CD14-positive monocyte (primary cell): Measurements from ENCODE around the gene ADTRP. TPM values are rescaled to one million over a fixed set of nuclear protein-coding genes. Genes with fewer than 3 reads are reported as not detected.
A peak's percentile ranks its signal among the peaks of the same experiment; 100 is the strongest.

ENCODE experiments used
- DNase-seq, 3 donors: peaks; one replicate each; pipeline ENCODE4 v3.0.0-alpha.2; 2011 to 2022
- H2AFZ ChIP-seq: 2 replicates; pipeline ENCODE4 v1.6.0; 2012; ENCODE audit warnings: mild to moderate bottlenecking, low read depth, low read length, inconsistent platforms; ENCODE audit not compliant: insufficient read depth, poor library complexity, severe bottlenecking
- H3K27ac ChIP-seq, 2 donors: 1 replicate in 1 of 2; 2 replicates in 1 of 2; pipeline ENCODE4 v1.5.1; 2012 to 2013; ENCODE audit warnings: low read length in 2 of 2, control low read depth in 1 of 2, inconsistent platforms in 1 of 2, low read depth in 1 of 2, mild to moderate bottlenecking in 1 of 2
- H3K27me3 ChIP-seq, 2 donors: one replicate each; pipeline versions ENCODE4 v1.6.0 to v1.6.1; 2011 to 2013; ENCODE audit warnings: low read length in 2 of 2; ENCODE audit not compliant: control insufficient read depth in 2 of 2, insufficient read depth in 2 of 2
- H3K36me3 ChIP-seq, 2 donors: replicated peaks in 1 of 2; 1 replicate in 1 of 2; 2 replicates in 1 of 2; pipeline versions ENCODE4 v1.5.1 to v1.6.1; 2012 to 2013; ENCODE audit warnings: low read length in 2 of 2, control low read depth in 1 of 2, inconsistent platforms in 1 of 2, mild to moderate bottlenecking in 1 of 2; ENCODE audit not compliant: insufficient read depth in 2 of 2, control insufficient read depth in 1 of 2
- H3K4me1 ChIP-seq, 2 donors: 1 replicate in 1 of 2; 2 replicates in 1 of 2; pipeline versions ENCODE4 v1.5.1 to v1.6.1; 2012 to 2013; ENCODE audit warnings: low read length in 2 of 2, control low read depth in 1 of 2, inconsistent platforms in 1 of 2, mild to moderate bottlenecking in 1 of 2, moderate library complexity in 1 of 2; ENCODE audit not compliant: insufficient read depth in 2 of 2, control insufficient read depth in 1 of 2
- H3K4me2 ChIP-seq: replicated peaks from 2 replicates; pipeline ENCODE3; 2012; ENCODE audit warnings: low read length, moderate library complexity, mild to moderate bottlenecking; ENCODE audit not compliant: poor library complexity, severe bottlenecking; ENCODE audit errors: extremely low read depth
- H3K4me3 ChIP-seq, 3 experiments: fragments of 200-600 bp in 1 of 3; sonication (generic) in 1 of 3; replicated peaks in 1 of 3; 1 replicate in 2 of 3; 2 replicates in 1 of 3; pipeline ENCODE4 v1.5.1; 2011 to 2013; ENCODE audit warnings: low read length in 3 of 3, mild to moderate bottlenecking in 3 of 3, control low read depth in 2 of 3, low read depth in 2 of 3, inconsistent platforms in 1 of 3, moderate library complexity in 1 of 3
- H3K79me2 ChIP-seq: 2 replicates; pipeline ENCODE4 v1.6.0; 2012; ENCODE audit warnings: mild to moderate bottlenecking, control low read depth, inconsistent platforms, low read length, moderate library complexity; ENCODE audit not compliant: insufficient read depth
- H3K9ac ChIP-seq: 2 replicates; pipeline ENCODE4 v1.6.0; 2017; ENCODE audit warnings: low read length, mild to moderate bottlenecking; ENCODE audit not compliant: insufficient read depth, poor library complexity, severe bottlenecking
- H3K9me3 ChIP-seq, 2 donors: replicated peaks in 1 of 2; 1 replicate in 1 of 2; 2 replicates in 1 of 2; pipeline versions ENCODE4 v1.5.1 to v1.6.1; 2012 to 2013; ENCODE audit warnings: low read length in 2 of 2, control low read depth in 1 of 2; ENCODE audit not compliant: control insufficient read depth in 1 of 2, insufficient read depth in 1 of 2
- H4K20me1 ChIP-seq: 2 replicates; pipeline ENCODE4 v1.6.0; 2012; ENCODE audit warnings: mild to moderate bottlenecking, low read length, control low read depth, moderate library complexity; ENCODE audit not compliant: insufficient read depth
- H3K27ac Mint-ChIP-seq, 7 donors: one replicate each; pipeline ENCODE4 v1.8.0; 2020; ENCODE audit warnings: mild to moderate bottlenecking in 7 of 7, mixed read lengths in 7 of 7, moderate library complexity in 6 of 7, inconsistent platforms in 2 of 7
- H3K27me3 Mint-ChIP-seq, 3 donors: one replicate each; pipeline ENCODE4 v1.8.0; 2021 to 2022; ENCODE audit warnings: low read depth in 3 of 3, mild to moderate bottlenecking in 3 of 3, mixed read lengths in 3 of 3, moderate library complexity in 3 of 3, inconsistent platforms in 1 of 3
- H3K36me3 Mint-ChIP-seq, 2 donors: one replicate each; pipeline ENCODE4 v1.8.0; 2020; ENCODE audit warnings: mixed read lengths in 2 of 2, inconsistent platforms in 1 of 2, mild to moderate bottlenecking in 1 of 2
- H3K4me1 Mint-ChIP-seq: one replicate; pipeline ENCODE4 v1.8.0; 2020; ENCODE audit warnings: mild to moderate bottlenecking, mixed read lengths
- H3K4me3 Mint-ChIP-seq, 2 donors: one replicate each; pipeline ENCODE4 v1.8.0; 2020; ENCODE audit warnings: mild to moderate bottlenecking in 2 of 2, mixed read lengths in 2 of 2, moderate library complexity in 1 of 2
- H3K9me3 Mint-ChIP-seq, 7 donors: one replicate each; pipeline ENCODE4 v1.8.0; 2020 to 2022; ENCODE audit warnings: mixed read lengths in 7 of 7, mild to moderate bottlenecking in 6 of 7, moderate library complexity in 6 of 7, inconsistent platforms in 2 of 7
- WGBS: methylation state at CpG from one replicate; pipeline ENCODE4 v1.1.5; 2013; ENCODE audit warnings: missing lambda C conversion rate; ENCODE audit not compliant: insufficient coverage; 5-methylcytosine and 5-hydroxymethylcytosine counted together
- intact Hi-C, 2 donors: fragments of 100-400 bp; cut with micrococcal nuclease; formaldehyde crosslinking; loops; one replicate each; pipeline versions ENCODE4 v1.15.0 to v1.15.1; 2023
- polyA plus RNA-seq, 3 donors: library from polyadenylated mRNA; depleted of rRNA in 1 of 3; unstranded in 2 of 3; stranded (reverse) in 1 of 3; fragments of 300-500 nt in 2 of 3; fragments of >200 nt in 1 of 3; fragmentation: Illumina TruSeq in 2 of 3; gene quantifications; 1 replicate in 2 of 3; 2 replicates in 1 of 3; pipeline ENCODE4 v1.2.3, GENCODE V29; 2012 to 2021
- TF ChIP-seq, protein P1 (sequence below): fragments of 200-600 bp; IDR thresholded peaks from one replicate; pipeline ENCODE4 v1.8.0; 2022; ENCODE audit warnings: antibody characterized with exemption, mild to moderate bottlenecking

The ADTRP gene
- polyA plus RNA-seq, 3 donors: 0.04 to 0.20 TPM; not detected in 1

DNA sequence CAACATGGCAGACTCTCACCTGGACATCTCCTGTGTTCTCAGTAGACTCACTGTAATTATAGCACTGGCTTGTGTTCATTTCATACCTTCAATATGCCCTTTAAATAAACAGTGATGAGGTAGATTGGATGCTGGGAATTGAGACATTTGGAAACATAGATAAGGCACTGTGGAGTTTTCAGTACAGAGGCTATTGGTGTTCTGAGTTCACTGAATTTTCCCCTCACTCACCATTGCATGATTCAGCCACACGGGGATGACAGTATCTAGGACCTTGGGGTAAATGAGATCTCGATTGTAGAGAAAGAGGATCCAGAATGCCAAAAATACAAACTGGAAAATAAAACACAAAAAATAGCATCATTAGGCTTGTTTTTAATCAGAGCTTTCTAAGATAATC is 12.6 kb downstream of the ADTRP start:
- no peak overlapping the region for H3K27ac ChIP-seq
- H3K36me3 Mint-ChIP-seq: no peaks in the 10 kb centered on the region

DNA sequence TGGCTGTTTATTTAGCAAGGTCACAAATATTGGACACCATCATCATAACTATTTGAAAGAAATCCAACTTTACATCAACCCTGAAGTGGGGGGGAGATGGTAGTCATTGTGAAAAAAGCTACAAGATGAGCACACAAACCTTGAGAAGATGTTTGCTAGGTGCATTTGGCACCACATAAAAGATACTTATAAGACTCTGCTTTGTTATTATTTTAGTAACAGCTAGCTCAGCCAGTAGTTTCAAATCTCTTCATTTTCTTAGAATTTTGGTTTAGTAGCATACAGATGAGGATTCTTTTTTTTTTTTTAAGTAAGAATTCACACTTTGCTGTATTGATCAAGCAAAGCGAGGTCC is 14.4 kb downstream of the ADTRP start:
- Histone ChIP-seq H2AFZ (no peak overlapping the region), H3K79me2 (no peaks in the 10 kb centered on the region), H3K4me2 (no peak overlapping the region), H3K27ac (no peak overlapping the region), H3K27me3 (no peaks in the 10 kb centered on the region), H4K20me1 (no peaks in the 10 kb centered on the region), H3K9me3 (no peaks in the 10 kb centered on the region), H3K9ac (no peak overlapping the region), H3K36me3 (no peaks in the 10 kb centered on the region), H3K4me1 (peaks cover 1 to 4% of the 10 kb centered on the region in 2 donors), H3K4me3 (no peak overlapping the region)
- intact Hi-C loops: loop anchor here in 1 of 2 donors (10.0 kb wide), 1 partner anchor 49 kb away; no protein-coding TSS in a partner anchor
- no peak overlapping the region for H3K4me3 Mint-ChIP-seq
- no peak overlapping the region for H3K27ac Mint-ChIP-seq
- no peak for DNase-seq
- H3K9me3 Mint-ChIP-seq: peaks cover 0 to 2% (median 0%) of the 10 kb centered on the region in 7 donors
- H3K36me3 Mint-ChIP-seq: no peaks in the 10 kb centered on the region
- peaks cover 12% of the 10 kb centered on the region for H3K4me1 Mint-ChIP-seq
- TF ChIP-seq, protein P1, sequence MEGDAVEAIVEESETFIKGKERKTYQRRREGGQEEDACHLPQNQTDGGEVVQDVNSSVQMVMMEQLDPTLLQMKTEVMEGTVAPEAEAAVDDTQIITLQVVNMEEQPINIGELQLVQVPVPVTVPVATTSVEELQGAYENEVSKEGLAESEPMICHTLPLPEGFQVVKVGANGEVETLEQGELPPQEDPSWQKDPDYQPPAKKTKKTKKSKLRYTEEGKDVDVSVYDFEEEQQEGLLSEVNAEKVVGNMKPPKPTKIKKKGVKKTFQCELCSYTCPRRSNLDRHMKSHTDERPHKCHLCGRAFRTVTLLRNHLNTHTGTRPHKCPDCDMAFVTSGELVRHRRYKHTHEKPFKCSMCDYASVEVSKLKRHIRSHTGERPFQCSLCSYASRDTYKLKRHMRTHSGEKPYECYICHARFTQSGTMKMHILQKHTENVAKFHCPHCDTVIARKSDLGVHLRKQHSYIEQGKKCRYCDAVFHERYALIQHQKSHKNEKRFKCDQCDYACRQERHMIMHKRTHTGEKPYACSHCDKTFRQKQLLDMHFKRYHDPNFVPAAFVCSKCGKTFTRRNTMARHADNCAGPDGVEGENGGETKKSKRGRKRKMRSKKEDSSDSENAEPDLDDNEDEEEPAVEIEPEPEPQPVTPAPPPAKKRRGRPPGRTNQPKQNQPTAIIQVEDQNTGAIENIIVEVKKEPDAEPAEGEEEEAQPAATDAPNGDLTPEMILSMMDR: no peak
- no CpG with 5 or more reads among the region's 1 CpG for WGBS
- H3K27me3 Mint-ChIP-seq: peaks cover 2 to 4% (median 3%) of the 10 kb centered on the region in 3 donors

More for the DNA sequence above, 12.6 kb downstream of the ADTRP start:
- no peaks in the 10 kb centered on the region for H4K20me1 ChIP-seq
- H2AFZ ChIP-seq: no peak overlapping the region
- peaks cover 20% of the 10 kb centered on the region for H3K4me1 Mint-ChIP-seq
- DNase-seq: peak in 1 of 3 donors; percentile 29
- peaks cover 0 to 5% (median 2%) of the 10 kb centered on the region in 3 donors for H3K27me3 Mint-ChIP-seq
- no peak overlapping the region for H3K27ac Mint-ChIP-seq
- peaks cover 13 to 16% of the 10 kb centered on the region in 2 donors for H3K4me1 ChIP-seq
- no peaks in the 10 kb centered on the region for H3K79me2 ChIP-seq
- no CpG with 5 or more reads among the region's 2 CpGs for WGBS
- intact Hi-C loops: loop anchor here in 1 of 2 donors (10.0 kb wide), 1 partner anchor 51 kb away; no protein-coding TSS in a partner anchor
- TF ChIP-seq, protein P1: no peak
- no peak overlapping the region for H3K4me3 Mint-ChIP-seq
- H3K4me3 ChIP-seq: no peak overlapping the region
- H3K27me3 ChIP-seq: no peaks in the 10 kb centered on the region
- H3K9ac ChIP-seq: no peak overlapping the region
- H3K9me3 ChIP-seq: no peaks in the 10 kb centered on the region
- no peaks in the 10 kb centered on the region for H3K36me3 ChIP-seq
- no peak overlapping the region for H3K4me2 ChIP-seq
- peaks cover 0 to 2% (median 0%) of the 10 kb centered on the region in 7 donors for H3K9me3 Mint-ChIP-seq
